Endodermal cell (in vitro differentiated cells): ENCODE data around the gene CNNM4. TPM values are rescaled to one million over a fixed set of nuclear protein-coding genes. Genes with fewer than 3 reads are reported as not detected.
A peak's percentile ranks its signal among the peaks of the same experiment; 100 is the strongest.
"Not testable (repeated sequence)": the region's sequence is repeated elsewhere in the genome, so short reads cannot be mapped to it uniquely, and the experiment has no call there.

Experiments used
- DNase-seq: peaks from one replicate; pipeline ENCODE4 v3.0.0-alpha.2; 2017
- H3K27ac ChIP-seq: 2 replicates; pipeline ENCODE4 v1.5.1; 2013; ENCODE audit warnings: mild to moderate bottlenecking, low read depth, low read length, moderate library complexity
- H3K27me3 ChIP-seq: 2 replicates; pipeline ENCODE4 v1.6.1; 2013; ENCODE audit warnings: mild to moderate bottlenecking, low read length, moderate library complexity; ENCODE audit not compliant: insufficient read depth, control insufficient read depth, poor library complexity, severe bottlenecking
- H3K36me3 ChIP-seq: 2 replicates; pipeline ENCODE4 v1.7.0; 2013; ENCODE audit warnings: mild to moderate bottlenecking, low read length, moderate library complexity; ENCODE audit not compliant: control insufficient read depth, insufficient read depth
- H3K4me1 ChIP-seq: one replicate; pipeline ENCODE4 v1.7.0; 2013; ENCODE audit warnings: low read length; ENCODE audit not compliant: control insufficient read depth, insufficient read depth
- H3K4me3 ChIP-seq: 2 replicates; pipeline ENCODE4 v1.5.1; 2013; ENCODE audit warnings: mild to moderate bottlenecking, low read length, moderate library complexity
- H3K9ac ChIP-seq: 2 replicates; pipeline ENCODE4 v1.6.1; 2013; ENCODE audit warnings: mild to moderate bottlenecking, low read length, moderate library complexity; ENCODE audit not compliant: poor library complexity, severe bottlenecking; ENCODE audit errors: extremely low read depth
- H3K9me3 ChIP-seq: 2 replicates; pipeline ENCODE4 v1.6.1; 2013; ENCODE audit warnings: mild to moderate bottlenecking, low read length, moderate library complexity; ENCODE audit not compliant: control insufficient read depth
- H3K27ac Mint-ChIP-seq: 2 replicates; pipeline ENCODE4 v1.8.0; 2020; ENCODE audit warnings: mixed read lengths
- H3K27me3 Mint-ChIP-seq: 2 replicates; pipeline ENCODE4 v1.8.0; 2021; ENCODE audit warnings: mild to moderate bottlenecking, mixed read lengths; ENCODE audit not compliant: insufficient read depth
- H3K36me3 Mint-ChIP-seq: 2 replicates; pipeline ENCODE4 v1.8.0; 2020; ENCODE audit warnings: low read depth, mixed read lengths
- H3K4me1 Mint-ChIP-seq: 2 replicates; pipeline ENCODE4 v1.8.0; 2020; ENCODE audit warnings: mixed read lengths
- H3K4me3 Mint-ChIP-seq: 2 replicates; pipeline ENCODE4 v1.8.0; 2020; ENCODE audit warnings: mild to moderate bottlenecking, moderate library complexity, mixed read lengths
- H3K9me3 Mint-ChIP-seq: 2 replicates; pipeline ENCODE4 v1.8.0; 2020; ENCODE audit warnings: mild to moderate bottlenecking, mixed read lengths
- CTCF ChIP-seq: fragments of 200-600 bp; sonication (generic); conservative IDR thresholded peaks from 2 replicates; pipeline ENCODE4 v1.5.0; 2021; ENCODE audit warnings: antibody characterized with exemption, mild to moderate bottlenecking
- WGBS, 2 experiments: methylation state at CpG; one replicate each; pipeline versions ENCODE4 v1.1.5 to v1.1.7; 2013; ENCODE audit warnings: missing lambda C conversion rate in 2 of 2, mixed read lengths in 1 of 2; ENCODE audit not compliant: insufficient coverage in 1 of 2, insufficient read length in 1 of 2; 5-methylcytosine and 5-hydroxymethylcytosine counted together
- total RNA-seq, 2 donors: library from RNA; stranded (reverse); fragmentation: NEBNext Ultra II Directional in 1 of 2; extraction: Animal tissue kit (Norgen Biotek cat#: 25700) in 1 of 2; gene quantifications; 2 replicates in 1 of 2; 3 replicates in 1 of 2; pipeline ENCODE4 v1.2.1, GENCODE V29; 2021

The CNNM4 gene
- total RNA-seq, 2 donors from 2014 or later = 22.3 to 27.5 TPM

- H3K4me1 Mint-ChIP-seq = peaks cover 7% of the 10 kb centered on the region
Measured at GRCh38 chr2:96804986-96805385, 44.3 kb downstream of the CNNM4 start.

GRCh38 chr2:96805946-96806345, 45.2 kb downstream of the CNNM4 start:
- H3K4me1 Mint-ChIP-seq, DNase-seq, H3K27me3 Mint-ChIP-seq, H3K9ac ChIP-seq, H3K27me3 ChIP-seq, H3K9me3 ChIP-seq, H3K27ac Mint-ChIP-seq, H3K27ac ChIP-seq, H3K4me3 Mint-ChIP-seq, H3K4me3 ChIP-seq, H3K9me3 Mint-ChIP-seq: not testable (repeated sequence)
- peaks cover 32% of the 10 kb centered on the region for H3K36me3 Mint-ChIP-seq
- peaks cover 15% of the 10 kb centered on the region for H3K36me3 ChIP-seq
- H3K4me1 ChIP-seq = peaks cover 10% of the 10 kb centered on the region
- WGBS, 2 experiments = 96% methylated on average over 10 of the region's 20 CpGs; no CpG with 5 or more reads in 1 of the 2 experiments

More at GRCh38 chr2:96804986-96805385, 44.3 kb downstream of the CNNM4 start:
- no peak overlapping the region for H3K27ac ChIP-seq
- Mint-ChIP-seq H3K4me3 (no peak overlapping the region), H3K27ac (peak overlapping the region; percentile 66), H3K9me3 (no peaks in the 10 kb centered on the region), H3K36me3 (peaks cover 29% of the 10 kb centered on the region), H3K27me3 (no peaks in the 10 kb centered on the region)
- no peak overlapping the region for H3K4me3 ChIP-seq
- H3K27me3 ChIP-seq = no peaks in the 10 kb centered on the region
- no peak overlapping the region for H3K9ac ChIP-seq
- peaks cover 5% of the 10 kb centered on the region for H3K4me1 ChIP-seq
- no peaks in the 10 kb centered on the region for H3K9me3 ChIP-seq
- H3K36me3 ChIP-seq = peaks cover 15% of the 10 kb centered on the region
- no peak for DNase-seq
- TF ChIP-seq CTCF = no peak

- no peak for DNase-seq
- H3K9me3 Mint-ChIP-seq = no peaks in the 10 kb centered on the region
- H3K36me3 Mint-ChIP-seq = peaks cover 37% of the 10 kb centered on the region
- no peaks in the 10 kb centered on the region for H3K9me3 ChIP-seq
- H3K36me3 ChIP-seq = peaks cover 10% of the 10 kb centered on the region
- peak overlapping the region; percentile 21 for H3K27ac Mint-ChIP-seq
- H3K27me3 ChIP-seq = no peaks in the 10 kb centered on the region
- no peaks in the 10 kb centered on the region for H3K27me3 Mint-ChIP-seq
- TF ChIP-seq CTCF = no peak
- H3K4me3 Mint-ChIP-seq = no peak overlapping the region
- H3K27ac ChIP-seq = no peak overlapping the region
- H3K4me1 ChIP-seq = peaks cover 10% of the 10 kb centered on the region
- no peak overlapping the region for H3K4me3 ChIP-seq
- H3K4me1 Mint-ChIP-seq = peaks cover 7% of the 10 kb centered on the region
- H3K9ac ChIP-seq = no peak overlapping the region
- WGBS, 2 experiments = 95 to 98% methylated on average over 13 to 14 of the region's 23 CpGs
Measured at GRCh38 chr2:96806468-96807126, 45.9 kb downstream of the CNNM4 start.

GRCh38 chr2:96807127-96807471, 46.4 kb downstream of the CNNM4 start:
- Histone ChIP-seq H3K4me1 (peaks cover 10% of the 10 kb centered on the region), H3K9ac (no peak overlapping the region), H3K36me3 (peaks cover 5% of the 10 kb centered on the region), H3K27ac (no peak overlapping the region), H3K4me3 (no peak overlapping the region), H3K27me3 (no peaks in the 10 kb centered on the region), H3K9me3 (no peaks in the 10 kb centered on the region)
- no peak for DNase-seq
- Mint-ChIP-seq H3K27ac (peak overlapping the region; percentile 21), H3K9me3 (no peaks in the 10 kb centered on the region), H3K4me1 (peaks cover 7% of the 10 kb centered on the region), H3K36me3 (peaks cover 38% of the 10 kb centered on the region), H3K4me3 (no peak overlapping the region), H3K27me3 (no peaks in the 10 kb centered on the region)
- no peak for TF ChIP-seq CTCF
- WGBS, 2 experiments = 89 to 96% methylated on average over 6 to 10 of the region's 10 CpGs
